ENCODE data around the gene KMT2B.
A peak's percentile ranks its signal among the peaks of the same experiment; 100 is the strongest.
"Not testable (repeated sequence)": the region's sequence is repeated elsewhere in the genome, so short reads cannot be mapped to it uniquely, and the experiment has no call there.

Gene KMT2B

DNA sequence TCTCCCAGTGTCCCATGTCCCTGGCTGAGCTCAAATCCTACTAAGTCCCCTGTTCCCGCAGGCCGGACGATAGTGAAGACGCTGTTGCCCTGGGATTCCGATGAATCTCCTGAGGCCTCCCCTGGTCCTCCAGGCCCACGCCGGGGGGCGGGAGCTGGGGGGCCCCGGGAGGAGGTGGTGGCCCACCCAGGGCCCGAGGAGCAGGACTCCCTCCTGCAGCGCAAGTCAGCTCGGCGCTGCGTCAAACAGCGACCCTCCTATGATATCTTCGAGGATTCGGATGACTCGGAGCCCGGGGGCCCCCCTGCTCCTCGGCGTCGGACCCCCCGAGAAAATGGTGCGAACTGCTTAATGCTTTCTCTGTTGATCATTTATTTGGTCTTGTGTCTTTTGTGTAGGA lies 5.9 kb downstream of the KMT2B start:
- FAIRE-seq (no peak), DNase-seq (ENCODE audit: insufficient read length, low spot score) (no peak)
- TF ChIP-seq POLR2AphosphoS5 (IDR thresholded peaks at IDR 0.05; ENCODE audit: low read depth, low read length) = no peak
- TF ChIP-seq POU2F2 (IDR thresholded peaks at IDR 0.05; ENCODE audit: low read depth, low read length) = no peak

DNA sequence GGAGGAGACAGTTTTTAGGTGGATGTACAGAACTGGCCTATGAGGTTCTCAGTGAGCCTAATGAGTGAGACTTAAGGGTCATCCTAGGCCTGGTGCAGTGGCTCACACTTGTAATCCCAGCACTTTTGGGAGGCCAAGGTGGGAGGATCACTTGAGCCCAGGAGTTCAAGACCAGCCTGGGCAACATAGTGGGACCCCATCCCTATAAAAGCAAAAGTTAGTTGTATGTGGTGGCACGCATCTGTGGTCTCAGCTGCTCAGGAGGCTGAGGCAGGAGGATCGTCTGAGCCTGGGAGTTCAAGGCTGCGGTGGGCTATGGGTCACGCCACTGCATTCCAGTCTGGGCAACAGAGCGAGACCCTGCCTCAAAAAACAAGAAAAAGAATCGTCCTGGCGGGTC lies 6.3 kb downstream of the KMT2B start:
- not testable (repeated sequence) for DNase-seq (ENCODE audit: insufficient read length, low spot score); FAIRE-seq

DNA sequence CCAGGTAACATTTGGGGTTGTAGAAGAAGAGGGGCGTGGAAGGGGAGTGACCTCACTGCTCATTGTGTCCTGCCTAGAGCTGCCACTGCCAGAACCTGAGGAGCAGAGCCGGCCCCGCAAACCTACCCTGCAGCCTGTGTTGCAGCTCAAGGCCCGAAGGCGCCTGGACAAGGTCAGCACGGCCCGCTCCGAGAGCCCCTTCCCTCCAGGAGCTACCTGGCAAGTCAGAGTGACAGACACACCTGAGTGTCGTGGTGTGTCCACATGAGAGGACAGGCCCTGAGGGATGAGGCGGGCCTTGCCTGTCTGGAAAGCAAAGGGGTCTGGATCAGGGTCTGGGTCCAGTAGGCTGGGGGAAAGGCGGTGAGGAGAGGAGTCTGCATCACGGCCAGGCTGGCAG lies 6.8 kb downstream of the KMT2B start:
- FAIRE-seq (no peak), DNase-seq (ENCODE audit: insufficient read length, low spot score) (no peak)
- TF ChIP-seq PAX5 (IDR thresholded peaks at IDR 0.05; ENCODE audit: insufficient read depth, low read length, severe bottlenecking) (no peak), POLR2A (IDR thresholded peaks at IDR 0.05; ENCODE audit: low read depth, low read length) (0 out of 2 replicates have a peak, but pooled peaks have one; percentile 10)

DNA sequence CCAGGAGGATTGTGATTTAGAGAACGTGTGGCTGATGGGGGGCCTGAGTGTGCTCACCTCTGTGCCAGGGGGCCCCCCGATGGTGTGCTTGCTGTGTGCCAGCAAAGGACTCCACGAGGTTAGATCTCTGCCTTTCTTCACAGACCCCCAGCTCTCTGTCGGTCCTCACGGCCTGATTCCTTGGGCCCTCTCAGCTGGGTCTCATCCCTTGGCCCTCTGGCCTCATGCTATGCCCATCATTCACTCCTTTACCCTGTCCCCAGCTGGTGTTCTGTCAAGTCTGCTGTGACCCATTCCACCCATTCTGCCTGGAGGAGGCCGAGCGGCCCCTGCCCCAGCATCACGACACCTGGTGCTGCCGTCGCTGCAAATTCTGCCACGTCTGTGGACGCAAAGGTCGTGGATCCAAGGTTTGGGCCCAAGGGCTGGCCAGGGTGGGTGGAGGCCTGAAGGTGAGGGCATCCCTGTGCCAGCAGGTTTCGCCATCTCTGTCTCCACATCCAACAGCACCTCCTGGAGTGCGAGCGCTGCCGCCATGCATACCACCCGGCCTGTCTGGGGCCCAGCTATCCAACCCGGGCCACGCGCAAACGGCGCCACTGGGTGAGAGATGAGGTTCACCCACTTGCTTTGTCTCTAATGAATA lies 7.5 kb downstream of the KMT2B start:
- DNase-seq (ENCODE audit: insufficient read length, low spot score) (no peak), FAIRE-seq (no peak)

DNA sequence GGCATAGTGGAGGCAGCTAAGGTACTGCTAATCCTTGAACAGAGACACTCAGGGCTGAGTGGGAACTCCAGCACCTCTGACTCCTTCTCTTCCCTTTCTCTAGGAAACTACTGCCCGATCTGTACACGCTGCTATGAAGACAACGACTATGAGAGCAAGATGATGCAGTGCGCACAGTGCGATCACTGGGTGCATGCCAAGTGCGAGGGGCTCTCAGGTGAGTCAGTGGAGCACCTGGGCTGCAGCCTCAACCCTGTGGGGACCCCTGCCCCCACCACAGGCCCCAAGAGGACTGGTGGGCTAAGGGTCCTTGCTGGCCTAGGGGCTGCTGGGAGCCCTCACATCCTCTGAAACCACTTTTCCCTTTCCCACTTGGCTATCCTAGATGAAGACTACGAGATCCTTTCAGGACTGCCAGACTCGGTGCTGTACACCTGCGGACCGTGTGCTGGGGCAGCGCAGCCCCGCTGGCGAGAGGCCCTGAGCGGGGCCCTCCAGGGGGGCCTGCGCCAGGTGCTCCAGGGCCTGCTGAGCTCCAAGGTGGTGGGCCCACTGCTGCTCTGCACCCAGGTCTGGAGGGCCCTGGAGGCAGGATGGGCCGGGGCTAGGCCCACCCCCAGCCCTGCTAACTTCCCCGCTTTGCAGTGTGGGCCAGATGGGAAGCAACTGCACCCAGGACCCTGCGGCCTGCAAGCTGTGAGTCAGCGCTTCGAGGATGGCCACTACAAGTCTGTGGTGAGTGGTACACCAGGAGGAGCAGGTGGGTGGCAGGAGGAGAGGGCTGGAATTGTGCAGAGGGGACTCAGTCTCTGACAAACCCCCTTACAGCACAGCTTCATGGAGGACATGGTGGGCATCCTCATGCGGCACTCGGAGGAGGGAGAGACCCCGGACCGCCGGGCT lies 9.5 kb downstream of the KMT2B start:
- DNase-seq (ENCODE audit: insufficient read length, low spot score) (no peak), FAIRE-seq (no peak)
- TF ChIP-seq POLR2AphosphoS5 (IDR thresholded peaks at IDR 0.05; ENCODE audit: low read depth, low read length) = no peak
- no peak for TF ChIP-seq POU2F2 (IDR thresholded peaks at IDR 0.05; ENCODE audit: low read depth, low read length)
- no peak for TF ChIP-seq TAF1 (IDR thresholded peaks at IDR 0.05; ENCODE audit: low read depth, low read length)
- no peak for TF ChIP-seq SPI1 (IDR thresholded peaks at IDR 0.05; ENCODE audit: low read depth, low read length)
- TF ChIP-seq PAX5 (IDR thresholded peaks at IDR 0.05; ENCODE audit: insufficient read depth, low read length, severe bottlenecking) = no peak
- no peak for TF ChIP-seq POLR2A (IDR thresholded peaks at IDR 0.05; ENCODE audit: low read depth, low read length)

More for the DNA sequence above, 7.5 kb downstream of the KMT2B start:
- no peak for TF ChIP-seq POU2F2 (IDR thresholded peaks at IDR 0.05; ENCODE audit: low read depth, low read length)
- no peak for TF ChIP-seq TAF1 (IDR thresholded peaks at IDR 0.05; ENCODE audit: low read depth, low read length)

DNA sequence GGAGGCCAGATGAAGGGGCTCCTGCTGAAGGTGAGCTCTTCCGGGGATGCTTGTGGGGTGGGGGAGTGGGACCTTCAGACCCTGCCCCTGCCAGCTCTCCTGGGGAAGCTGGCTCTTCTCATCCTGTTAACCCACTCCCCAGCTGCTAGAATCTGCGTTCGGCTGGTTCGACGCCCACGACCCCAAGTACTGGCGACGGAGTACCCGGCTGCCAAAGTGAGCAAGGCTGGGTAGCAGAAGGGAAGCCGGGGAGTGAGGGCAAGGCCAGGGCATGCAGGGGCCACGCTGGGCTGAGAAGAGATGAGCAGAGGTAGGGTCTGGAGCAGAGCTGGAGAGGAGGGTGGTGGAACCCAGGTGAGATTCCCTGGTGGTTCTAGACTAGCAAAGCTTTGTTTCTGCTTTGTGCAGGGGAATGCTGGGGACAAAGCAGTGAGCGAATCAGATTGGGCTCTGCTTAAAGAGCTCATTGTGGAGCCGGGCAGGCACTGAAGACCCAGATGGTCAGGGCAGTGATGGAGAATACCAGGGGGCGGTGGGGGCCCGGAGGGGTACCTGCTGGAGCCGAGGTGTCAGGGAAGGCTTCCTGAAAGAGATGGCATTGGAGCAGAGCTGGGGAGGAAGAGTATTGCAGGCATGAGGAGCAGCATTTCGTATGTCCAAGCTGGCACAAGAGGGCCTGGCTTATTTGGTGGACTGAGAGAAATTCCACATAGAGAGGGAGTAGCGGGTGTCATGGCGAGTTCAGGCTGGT lies 10.3 kb downstream of the KMT2B start:
- FAIRE-seq (no peak), DNase-seq (ENCODE audit: insufficient read length, low spot score) (no peak)
- no peak for TF ChIP-seq POLR2A (IDR thresholded peaks at IDR 0.05; ENCODE audit: low read depth, low read length)
- no peak for TF ChIP-seq SPI1 (IDR thresholded peaks at IDR 0.05; ENCODE audit: low read depth, low read length)
- no peak for TF ChIP-seq POLR2AphosphoS5 (IDR thresholded peaks at IDR 0.05; ENCODE audit: low read depth, low read length)
- TF ChIP-seq TAF1 (IDR thresholded peaks at IDR 0.05; ENCODE audit: low read depth, low read length) = no peak
- TF ChIP-seq PAX5 (IDR thresholded peaks at IDR 0.05; ENCODE audit: insufficient read depth, low read length, severe bottlenecking) = no peak
- TF ChIP-seq POU2F2 (IDR thresholded peaks at IDR 0.05; ENCODE audit: low read depth, low read length) = no peak

DNA sequence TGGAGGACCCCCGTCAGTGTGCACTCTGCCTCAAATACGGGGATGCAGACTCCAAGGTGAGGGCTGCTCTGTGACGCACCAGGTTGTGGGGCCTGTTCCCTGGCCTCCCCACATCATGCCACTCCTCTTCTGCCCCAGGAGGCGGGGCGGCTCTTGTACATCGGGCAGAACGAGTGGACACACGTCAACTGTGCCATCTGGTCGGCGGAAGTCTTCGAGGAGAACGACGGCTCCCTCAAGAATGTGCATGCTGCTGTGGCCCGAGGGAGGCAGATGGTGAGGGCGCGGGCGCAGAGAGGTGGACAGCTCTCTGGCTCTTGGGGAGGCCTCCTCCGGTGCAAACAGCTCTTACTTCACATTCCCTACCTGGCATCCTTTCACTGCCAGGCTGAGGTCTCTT lies 11.2 kb downstream of the KMT2B start:
- no peak for FAIRE-seq
- DNase-seq (ENCODE audit: insufficient read length, low spot score) = no peak
- TF ChIP-seq PAX5 (IDR thresholded peaks at IDR 0.05; ENCODE audit: insufficient read depth, low read length, severe bottlenecking) (no peak), POU2F2 (IDR thresholded peaks at IDR 0.05; ENCODE audit: low read depth, low read length) (no peak), POLR2AphosphoS5 (IDR thresholded peaks at IDR 0.05; ENCODE audit: low read depth, low read length) (no peak), SPI1 (IDR thresholded peaks at IDR 0.05; ENCODE audit: low read depth, low read length) (no peak), TAF1 (IDR thresholded peaks at IDR 0.05; ENCODE audit: low read depth, low read length) (no peak), POLR2A (IDR thresholded peaks at IDR 0.05; ENCODE audit: low read depth, low read length) (no peak)

DNA sequence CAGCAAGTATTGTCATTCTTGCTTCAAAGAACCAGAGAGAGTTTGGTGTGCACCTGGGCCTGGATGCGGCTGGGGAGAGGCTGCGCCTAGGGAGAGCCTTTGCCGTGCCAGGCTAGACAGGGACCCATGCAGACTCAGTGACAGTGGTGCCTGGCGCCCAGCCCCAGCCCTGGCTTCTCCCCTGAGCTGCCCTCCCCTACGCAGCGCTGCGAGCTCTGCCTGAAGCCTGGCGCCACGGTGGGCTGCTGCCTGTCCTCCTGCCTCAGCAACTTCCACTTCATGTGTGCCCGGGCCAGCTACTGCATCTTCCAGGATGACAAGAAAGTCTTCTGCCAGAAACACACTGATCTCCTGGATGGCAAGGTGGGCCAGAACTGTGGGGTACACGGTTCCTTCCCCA lies 12.0 kb downstream of the KMT2B start:
- FAIRE-seq (no peak), DNase-seq (ENCODE audit: insufficient read length, low spot score) (no peak)
- TF ChIP-seq POLR2AphosphoS5 (IDR thresholded peaks at IDR 0.05; ENCODE audit: low read depth, low read length) (no peak), PAX5 (IDR thresholded peaks at IDR 0.05; ENCODE audit: insufficient read depth, low read length, severe bottlenecking) (no peak), TAF1 (IDR thresholded peaks at IDR 0.05; ENCODE audit: low read depth, low read length) (no peak), POLR2A (IDR thresholded peaks at IDR 0.05; ENCODE audit: low read depth, low read length) (no peak), POU2F2 (IDR thresholded peaks at IDR 0.05; ENCODE audit: low read depth, low read length) (no peak), SPI1 (IDR thresholded peaks at IDR 0.05; ENCODE audit: low read depth, low read length) (no peak)

DNA sequence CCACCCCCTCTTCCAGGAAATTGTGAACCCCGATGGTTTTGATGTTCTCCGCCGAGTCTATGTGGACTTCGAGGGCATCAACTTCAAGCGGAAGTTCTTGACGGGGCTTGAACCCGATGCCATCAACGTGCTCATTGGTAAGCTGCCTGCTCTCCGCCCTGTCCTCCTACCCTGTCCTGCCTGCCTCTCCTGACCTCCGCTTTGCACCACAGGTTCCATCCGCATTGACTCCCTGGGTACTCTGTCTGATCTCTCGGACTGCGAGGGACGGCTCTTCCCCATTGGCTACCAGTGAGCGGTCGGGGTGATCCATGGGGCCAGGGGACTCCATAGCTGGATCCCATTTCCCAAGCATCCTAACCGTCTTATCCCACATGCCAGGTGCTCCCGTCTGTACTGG lies 12.5 kb downstream of the KMT2B start:
- FAIRE-seq (no peak), DNase-seq (ENCODE audit: insufficient read length, low spot score) (no peak)
- TF ChIP-seq POLR2A (IDR thresholded peaks at IDR 0.05; ENCODE audit: low read depth, low read length) (no peak), TAF1 (IDR thresholded peaks at IDR 0.05; ENCODE audit: low read depth, low read length) (no peak), PAX5 (IDR thresholded peaks at IDR 0.05; ENCODE audit: insufficient read depth, low read length, severe bottlenecking) (no peak), POLR2AphosphoS5 (IDR thresholded peaks at IDR 0.05; ENCODE audit: low read depth, low read length) (no peak), POU2F2 (IDR thresholded peaks at IDR 0.05; ENCODE audit: low read depth, low read length) (no peak), SPI1 (IDR thresholded peaks at IDR 0.05; ENCODE audit: low read depth, low read length) (no peak)

DNA sequence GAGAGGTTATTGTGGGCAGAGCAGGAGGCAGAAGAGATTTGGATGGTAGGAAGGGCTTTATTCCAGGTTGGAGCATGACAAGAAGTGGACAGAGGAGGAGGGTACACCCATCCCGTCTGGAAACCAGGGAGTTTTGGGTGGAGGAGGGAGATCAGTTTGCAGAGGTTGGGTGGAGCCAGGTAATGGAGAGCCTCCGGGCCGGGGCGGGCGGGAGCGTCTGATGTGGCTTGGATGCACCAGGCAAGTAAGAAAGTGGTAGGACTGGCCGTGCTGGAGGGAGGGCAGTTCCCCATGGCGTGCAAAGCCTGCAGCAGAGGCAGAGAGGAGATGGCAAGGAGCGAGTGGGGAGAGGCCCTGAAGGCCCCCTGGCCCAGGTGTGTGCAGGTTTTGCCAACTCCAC lies 13.6 kb downstream of the KMT2B start:
- DNase-seq (ENCODE audit: insufficient read length, low spot score) (no peak), FAIRE-seq (no peak)
- TF ChIP-seq PAX5 (IDR thresholded peaks at IDR 0.05; ENCODE audit: insufficient read depth, low read length, severe bottlenecking) = no peak
- TF ChIP-seq TAF1 (IDR thresholded peaks at IDR 0.05; ENCODE audit: low read depth, low read length) = no peak
- TF ChIP-seq SPI1 (IDR thresholded peaks at IDR 0.05; ENCODE audit: low read depth, low read length) = no peak
- TF ChIP-seq POLR2AphosphoS5 (IDR thresholded peaks at IDR 0.05; ENCODE audit: low read depth, low read length) = no peak
- no peak for TF ChIP-seq POLR2A (IDR thresholded peaks at IDR 0.05; ENCODE audit: low read depth, low read length)
- TF ChIP-seq POU2F2 (IDR thresholded peaks at IDR 0.05; ENCODE audit: low read depth, low read length) = no peak

All from GM12891 (cell line).